ENCODE measurements around the gene SBNO2. TPM values are rescaled to one million over a fixed set of nuclear protein-coding genes. Genes with fewer than 3 reads are reported as not detected.

SBNO2 gene
- total RNA-seq, 1 donor from 2014 or later = 91.6 TPM

DNA sequence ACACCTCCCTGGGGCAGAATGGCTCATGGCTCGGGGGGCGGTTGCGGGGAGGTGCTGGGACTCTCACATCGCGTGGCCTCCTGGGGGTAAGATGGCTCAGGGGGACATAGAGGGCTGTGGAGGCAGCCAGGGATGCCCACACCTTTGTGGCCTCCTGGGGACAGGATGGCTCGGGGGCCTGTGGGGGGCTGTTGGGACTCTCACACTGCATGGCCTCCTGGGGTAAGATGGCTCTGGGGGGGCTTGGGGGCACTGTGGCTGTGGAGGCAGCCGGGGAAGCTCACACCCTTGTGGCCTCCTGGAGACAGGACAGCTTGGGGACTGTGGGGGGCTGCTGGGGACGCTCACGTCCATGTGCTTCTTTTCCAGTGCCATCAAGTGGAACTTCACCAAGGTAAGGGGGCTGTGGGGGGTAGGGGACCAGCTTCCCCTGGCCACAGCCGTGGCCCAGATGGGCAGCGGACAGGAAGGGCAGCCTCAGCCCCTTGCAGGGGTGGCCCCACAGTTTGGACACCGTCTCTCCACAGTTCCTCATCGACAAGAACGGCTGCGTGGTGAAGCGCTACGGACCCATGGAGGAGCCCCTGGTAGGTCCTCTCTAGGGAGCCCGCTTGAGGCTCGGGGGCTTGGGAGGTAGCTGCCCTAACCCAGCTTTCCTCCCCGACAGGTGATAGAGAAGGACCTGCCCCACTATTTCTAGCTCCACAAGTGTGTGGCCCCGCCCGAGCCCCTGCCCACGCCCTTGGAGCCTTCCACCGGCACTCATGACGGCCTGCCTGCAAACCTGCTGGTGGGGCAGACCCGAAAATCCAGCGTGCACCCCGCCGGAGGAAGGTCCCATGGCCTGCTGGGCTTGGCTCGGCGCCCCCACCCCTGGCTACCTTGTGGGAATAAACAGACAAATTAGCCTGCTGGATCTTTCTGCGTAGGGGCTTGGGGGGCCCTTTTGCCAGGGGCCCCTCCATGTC, 67.9 kb downstream of the SBNO2 start:
- Histone ChIP-seq H3K27me3 (ENCODE audit: low read depth) (no peaks in the 10 kb centered on the region), H3K36me3 (peaks cover 54% of the 10 kb centered on the region), H3K4me3 (no peak overlapping the region), H3K4me1 (peaks cover 44% of the 10 kb centered on the region), H3K9me3 (no peaks in the 10 kb centered on the region), H3K27ac (no peak overlapping the region)
- intact Hi-C loops (cut with DNase I) = no loop called here
- TF ChIP-seq, protein P1, sequence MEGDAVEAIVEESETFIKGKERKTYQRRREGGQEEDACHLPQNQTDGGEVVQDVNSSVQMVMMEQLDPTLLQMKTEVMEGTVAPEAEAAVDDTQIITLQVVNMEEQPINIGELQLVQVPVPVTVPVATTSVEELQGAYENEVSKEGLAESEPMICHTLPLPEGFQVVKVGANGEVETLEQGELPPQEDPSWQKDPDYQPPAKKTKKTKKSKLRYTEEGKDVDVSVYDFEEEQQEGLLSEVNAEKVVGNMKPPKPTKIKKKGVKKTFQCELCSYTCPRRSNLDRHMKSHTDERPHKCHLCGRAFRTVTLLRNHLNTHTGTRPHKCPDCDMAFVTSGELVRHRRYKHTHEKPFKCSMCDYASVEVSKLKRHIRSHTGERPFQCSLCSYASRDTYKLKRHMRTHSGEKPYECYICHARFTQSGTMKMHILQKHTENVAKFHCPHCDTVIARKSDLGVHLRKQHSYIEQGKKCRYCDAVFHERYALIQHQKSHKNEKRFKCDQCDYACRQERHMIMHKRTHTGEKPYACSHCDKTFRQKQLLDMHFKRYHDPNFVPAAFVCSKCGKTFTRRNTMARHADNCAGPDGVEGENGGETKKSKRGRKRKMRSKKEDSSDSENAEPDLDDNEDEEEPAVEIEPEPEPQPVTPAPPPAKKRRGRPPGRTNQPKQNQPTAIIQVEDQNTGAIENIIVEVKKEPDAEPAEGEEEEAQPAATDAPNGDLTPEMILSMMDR (IDR thresholded peaks at IDR 0.05) = no peak
- ATAC-seq (no peak), DNase-seq (no peak)

DNA sequence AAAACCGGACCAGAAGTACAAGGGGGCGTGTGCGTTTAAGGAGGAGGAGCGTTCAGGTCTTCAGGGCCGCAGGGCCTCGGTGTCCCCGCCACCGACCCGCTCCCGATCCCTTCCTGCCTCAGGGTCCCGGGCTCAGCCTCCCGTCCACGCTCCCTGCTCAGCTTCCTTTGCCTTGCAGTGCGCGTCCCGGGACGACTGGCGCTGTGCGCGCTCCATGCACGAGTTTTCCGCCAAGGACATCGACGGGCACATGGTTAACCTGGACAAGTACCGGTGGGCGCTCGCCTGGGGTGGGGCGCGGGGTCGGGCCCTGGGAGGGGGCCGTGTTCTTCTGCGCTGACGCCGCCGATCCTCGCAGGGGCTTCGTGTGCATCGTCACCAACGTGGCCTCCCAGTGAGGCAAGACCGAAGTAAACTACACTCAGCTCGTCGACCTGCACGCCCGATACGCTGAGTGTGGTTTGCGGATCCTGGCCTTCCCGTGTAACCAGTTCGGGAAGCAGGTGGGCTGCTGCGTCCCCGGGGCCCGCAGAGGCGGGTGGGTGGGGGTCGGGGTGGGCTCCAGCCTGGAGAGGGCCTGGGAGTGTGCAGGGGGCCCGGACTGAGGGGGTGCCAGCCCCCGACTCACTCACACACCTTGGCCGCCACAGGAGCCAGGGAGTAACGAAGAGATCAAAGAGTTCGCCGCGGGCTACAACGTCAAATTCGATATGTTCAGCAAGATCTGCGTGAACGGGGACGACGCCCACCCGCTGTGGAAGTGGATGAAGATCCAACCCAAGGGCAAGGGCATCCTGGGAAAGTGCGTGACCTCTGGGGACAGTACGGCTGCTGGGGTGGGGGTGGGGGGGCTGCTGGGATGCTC, 68.8 kb downstream of the SBNO2 start:
- no peaks in the 10 kb centered on the region for H3K9me3 ChIP-seq
- intact Hi-C loops (cut with DNase I) = no loop called here
- peak overlapping the region; percentile 71 for H3K4me3 ChIP-seq
- peak overlapping the region; percentile 92 for H3K27ac ChIP-seq
- peaks cover 53% of the 10 kb centered on the region for H3K4me1 ChIP-seq
- no peak for ATAC-seq
- H3K36me3 ChIP-seq = peaks cover 44% of the 10 kb centered on the region
- DNase-seq = no peak
- no peaks in the 10 kb centered on the region for H3K27me3 ChIP-seq (ENCODE audit: low read depth)
- TF ChIP-seq, protein P1 (IDR thresholded peaks at IDR 0.05) = no peak

DNA sequence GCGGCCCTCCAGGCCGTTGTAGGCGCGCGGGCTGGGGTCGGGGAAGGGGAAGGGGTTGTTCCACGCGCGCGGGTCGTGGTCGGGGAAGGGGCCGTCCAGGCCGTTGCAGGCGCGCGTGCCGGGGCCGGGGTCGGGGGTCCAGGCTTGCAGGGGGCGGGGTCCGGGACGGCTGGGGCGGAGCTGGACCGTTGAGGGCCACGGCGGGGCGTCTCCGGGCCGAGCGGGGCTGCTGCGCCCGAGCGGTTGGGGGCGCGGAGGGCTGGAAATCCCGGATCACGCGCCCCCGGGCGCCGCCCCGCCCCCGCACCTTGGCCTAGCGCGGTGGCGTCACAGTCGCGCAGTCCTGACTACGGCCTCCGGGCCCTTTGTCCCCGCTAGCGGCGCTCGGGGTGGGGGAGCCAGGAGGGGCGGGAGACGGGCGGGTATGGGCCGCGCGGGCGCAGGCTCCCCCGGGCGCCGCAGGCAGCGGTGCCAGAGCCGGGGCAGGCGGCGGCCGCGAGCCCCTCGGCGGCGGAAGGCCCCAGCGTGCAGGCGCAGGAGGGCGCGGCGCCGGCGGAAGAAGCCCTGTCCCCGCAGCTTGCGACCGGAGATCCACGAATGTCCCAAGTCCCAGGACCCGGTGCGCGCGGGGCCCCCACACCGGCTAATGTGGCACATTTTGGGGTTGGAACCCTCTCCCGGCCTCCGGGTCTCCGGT, 69.6 kb downstream of the SBNO2 start:
- intact Hi-C loops (cut with DNase I) = no loop called here
- Histone ChIP-seq H3K4me3 (peak overlapping the region; percentile 71), H3K4me1 (peaks cover 61% of the 10 kb centered on the region), H3K36me3 (peaks cover 37% of the 10 kb centered on the region), H3K9me3 (no peaks in the 10 kb centered on the region), H3K27me3 (ENCODE audit: low read depth) (no peaks in the 10 kb centered on the region), H3K27ac (peak overlapping the region; percentile 92)
- TF ChIP-seq, protein P1 (IDR thresholded peaks at IDR 0.05) = no peak
- ATAC-seq (peak; percentile 52 to 69), DNase-seq (peak; percentile 88)

DNA sequence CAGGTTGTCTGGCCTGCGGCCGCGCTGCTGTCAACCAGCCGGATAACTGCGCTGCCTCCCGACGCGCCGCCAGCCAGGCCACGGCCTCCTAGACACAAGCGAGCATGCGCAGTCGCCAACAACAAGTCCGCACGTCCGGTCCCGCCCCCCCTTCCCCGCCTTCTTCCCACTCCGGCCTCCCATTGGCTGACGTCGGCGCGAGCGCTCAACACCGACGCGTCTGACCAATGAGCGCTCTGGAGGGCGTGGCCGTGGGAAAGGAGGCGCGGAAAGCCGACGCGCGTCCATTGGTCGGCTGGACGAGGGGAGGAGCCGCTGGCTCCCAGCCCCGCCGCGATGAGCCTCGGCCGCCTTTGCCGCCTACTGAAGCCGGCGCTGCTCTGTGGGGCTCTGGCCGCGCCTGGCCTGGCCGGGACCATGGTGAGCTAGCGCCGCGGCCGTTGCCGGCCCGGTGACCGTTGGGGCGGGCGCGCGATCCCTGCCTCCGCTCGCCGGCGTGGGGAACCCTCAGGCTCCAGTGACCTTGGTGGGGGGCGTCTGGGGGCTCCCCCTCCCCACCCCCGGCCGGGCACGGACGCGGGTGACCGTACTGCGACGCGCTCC, 70.3 kb downstream of the SBNO2 start, which contains the start of gene GPX4:
Gene GPX4 (plus strand): TSS at position 287 of the 603 bp plus-strand sequence. CDS start 50 bp downstream, at position 337.
- TF ChIP-seq, protein P1 (IDR thresholded peaks at IDR 0.05) = no peak
- H3K4me1 ChIP-seq = peaks cover 67% of the 10 kb centered on the region
- intact Hi-C loops (cut with DNase I) = no loop called here
- H3K9me3 ChIP-seq = no peaks in the 10 kb centered on the region
- H3K27ac ChIP-seq = peak within 1 kb of the TSS; percentile 92
- ATAC-seq = peak; percentile 87 to 91
- peaks cover 30% of the 10 kb centered on the region for H3K36me3 ChIP-seq
- peak; percentile 99 for DNase-seq
- H3K27me3 ChIP-seq (ENCODE audit: low read depth) = no peaks in the 10 kb centered on the region
- peak within 1 kb of the TSS; percentile 71 for H3K4me3 ChIP-seq
